Measurements from ENCODE around the gene KRT28. TPM values are rescaled to one million over a fixed set of nuclear protein-coding genes. Genes with fewer than 3 reads are reported as not detected.

Gene KRT28
- total RNA-seq, 1 donor from 2014 or later: not detected

DNA sequence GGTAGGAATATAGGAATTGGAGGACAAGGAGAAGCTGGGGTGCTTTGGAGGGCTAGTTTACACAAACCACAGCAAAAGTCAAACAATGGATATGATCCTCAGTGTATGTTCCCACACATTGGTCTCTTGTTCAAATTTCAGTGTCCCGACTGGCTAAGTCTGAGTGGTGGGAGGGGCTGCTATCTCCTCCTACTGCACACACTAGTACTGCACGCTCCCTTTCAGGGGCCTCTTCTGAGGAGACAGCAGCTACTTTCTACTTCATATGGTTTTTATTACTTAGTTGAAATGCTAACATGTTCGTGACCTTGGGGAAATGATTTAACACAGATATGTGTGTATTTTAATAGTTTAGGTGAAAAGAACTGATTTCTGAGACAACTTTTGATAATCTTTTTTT is 41.5 kb upstream of the KRT28 start:
- TF ChIP-seq, protein P1, sequence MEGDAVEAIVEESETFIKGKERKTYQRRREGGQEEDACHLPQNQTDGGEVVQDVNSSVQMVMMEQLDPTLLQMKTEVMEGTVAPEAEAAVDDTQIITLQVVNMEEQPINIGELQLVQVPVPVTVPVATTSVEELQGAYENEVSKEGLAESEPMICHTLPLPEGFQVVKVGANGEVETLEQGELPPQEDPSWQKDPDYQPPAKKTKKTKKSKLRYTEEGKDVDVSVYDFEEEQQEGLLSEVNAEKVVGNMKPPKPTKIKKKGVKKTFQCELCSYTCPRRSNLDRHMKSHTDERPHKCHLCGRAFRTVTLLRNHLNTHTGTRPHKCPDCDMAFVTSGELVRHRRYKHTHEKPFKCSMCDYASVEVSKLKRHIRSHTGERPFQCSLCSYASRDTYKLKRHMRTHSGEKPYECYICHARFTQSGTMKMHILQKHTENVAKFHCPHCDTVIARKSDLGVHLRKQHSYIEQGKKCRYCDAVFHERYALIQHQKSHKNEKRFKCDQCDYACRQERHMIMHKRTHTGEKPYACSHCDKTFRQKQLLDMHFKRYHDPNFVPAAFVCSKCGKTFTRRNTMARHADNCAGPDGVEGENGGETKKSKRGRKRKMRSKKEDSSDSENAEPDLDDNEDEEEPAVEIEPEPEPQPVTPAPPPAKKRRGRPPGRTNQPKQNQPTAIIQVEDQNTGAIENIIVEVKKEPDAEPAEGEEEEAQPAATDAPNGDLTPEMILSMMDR (IDR thresholded peaks at IDR 0.05; ENCODE audit: unreplicated experiment): no peak
- Mint-ChIP-seq H3K4me1 (peaks cover 5% of the 10 kb centered on the region), H3K9me3 (no peaks in the 10 kb centered on the region), H3K36me3 (no peaks in the 10 kb centered on the region), H3K27ac (no peak overlapping the region), H3K4me3 (no peak overlapping the region), H3K27me3 (ENCODE audit: low read depth) (peaks cover 47% of the 10 kb centered on the region)
- no peak for DNase-seq (ENCODE audit: low spot score in 2 of 2, unreplicated experiment in 2 of 2)

DNA sequence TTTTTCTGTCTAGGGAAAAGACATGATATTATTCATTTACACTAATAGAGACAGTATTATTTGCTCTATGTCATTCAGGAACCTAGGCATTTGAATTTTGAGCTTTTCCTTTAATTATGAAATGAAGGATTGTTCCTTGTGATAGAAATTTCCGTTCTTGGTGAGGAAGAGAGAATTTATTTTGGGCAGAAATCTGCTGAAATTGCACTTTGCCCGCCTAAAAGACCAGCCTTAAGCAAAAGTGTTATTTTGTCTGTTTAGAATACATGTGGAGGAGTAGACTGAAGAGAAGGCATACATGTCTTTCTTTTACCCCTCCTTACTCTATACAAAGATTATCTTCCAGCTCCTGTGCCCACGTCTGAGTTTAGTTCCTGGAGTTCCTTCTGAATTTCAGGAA is 39.4 kb upstream of the KRT28 start:
- H3K4me1 Mint-ChIP-seq: peaks cover 5% of the 10 kb centered on the region
- H3K36me3 Mint-ChIP-seq: peaks cover 9% of the 10 kb centered on the region
- no peak overlapping the region for H3K4me3 Mint-ChIP-seq
- no peak overlapping the region for H3K27ac Mint-ChIP-seq
- TF ChIP-seq, protein P1 (IDR thresholded peaks at IDR 0.05; ENCODE audit: unreplicated experiment): no peak
- H3K27me3 Mint-ChIP-seq (ENCODE audit: low read depth): peaks cover 28% of the 10 kb centered on the region
- no peak for DNase-seq (ENCODE audit: low spot score in 2 of 2, unreplicated experiment in 2 of 2)
- H3K9me3 Mint-ChIP-seq: no peaks in the 10 kb centered on the region

DNA sequence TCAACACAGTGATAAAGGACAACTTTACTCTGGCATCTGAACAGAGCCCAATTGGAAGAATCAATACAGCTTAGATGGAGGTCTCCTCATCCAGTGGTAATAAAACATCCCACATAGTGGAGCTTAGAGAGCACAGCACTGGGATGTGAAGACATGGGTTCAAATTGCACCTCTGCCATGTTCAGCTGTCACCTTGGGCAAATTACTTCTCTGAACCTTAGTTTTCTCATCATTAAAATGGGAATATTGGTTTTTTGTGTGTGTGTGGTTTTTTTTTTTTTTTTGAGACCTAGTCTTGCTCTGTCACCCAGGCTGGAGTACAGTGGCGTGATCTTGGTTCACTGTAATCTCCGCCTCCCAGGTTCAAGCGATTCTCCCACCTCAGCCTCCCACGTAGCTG is 36.3 kb upstream of the KRT28 start:
- TF ChIP-seq, protein P1 (IDR thresholded peaks at IDR 0.05; ENCODE audit: unreplicated experiment): no peak
- Mint-ChIP-seq H3K27ac (no peak overlapping the region), H3K36me3 (peaks cover 9% of the 10 kb centered on the region), H3K9me3 (no peaks in the 10 kb centered on the region), H3K4me3 (no peak overlapping the region), H3K27me3 (ENCODE audit: low read depth) (peaks cover 15% of the 10 kb centered on the region), H3K4me1 (peaks cover under 1% of the 10 kb centered on the region)
- no peak for DNase-seq (ENCODE audit: low spot score in 2 of 2, unreplicated experiment in 2 of 2)

DNA sequence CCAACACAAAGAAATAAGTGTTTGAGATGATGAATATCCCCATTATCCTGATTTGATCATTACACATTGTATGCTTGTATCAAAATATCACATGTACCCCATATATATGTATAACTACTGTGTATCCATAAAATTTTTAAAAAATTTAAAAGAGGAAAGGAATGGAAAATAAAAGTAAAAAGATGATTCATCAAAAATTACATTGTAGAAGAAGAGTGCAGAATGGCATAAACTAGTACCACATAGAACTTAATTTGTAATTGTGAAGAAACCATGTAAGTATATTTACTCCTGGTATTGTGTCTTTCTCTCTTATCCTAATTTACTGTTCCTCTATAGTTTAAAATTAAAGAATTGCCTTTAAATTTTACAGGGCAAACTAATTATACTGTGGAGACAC is 34.1 kb upstream of the KRT28 start:
- peaks cover 5% of the 10 kb centered on the region for H3K9me3 Mint-ChIP-seq
- peaks cover 9% of the 10 kb centered on the region for H3K36me3 Mint-ChIP-seq
- H3K4me1 Mint-ChIP-seq: no peaks in the 10 kb centered on the region
- DNase-seq (ENCODE audit: low spot score in 2 of 2, unreplicated experiment in 2 of 2): no peak
- H3K27ac Mint-ChIP-seq: no peak overlapping the region
- TF ChIP-seq, protein P1 (IDR thresholded peaks at IDR 0.05; ENCODE audit: unreplicated experiment): no peak
- H3K4me3 Mint-ChIP-seq: no peak overlapping the region
- no peaks in the 10 kb centered on the region for H3K27me3 Mint-ChIP-seq (ENCODE audit: low read depth)

DNA sequence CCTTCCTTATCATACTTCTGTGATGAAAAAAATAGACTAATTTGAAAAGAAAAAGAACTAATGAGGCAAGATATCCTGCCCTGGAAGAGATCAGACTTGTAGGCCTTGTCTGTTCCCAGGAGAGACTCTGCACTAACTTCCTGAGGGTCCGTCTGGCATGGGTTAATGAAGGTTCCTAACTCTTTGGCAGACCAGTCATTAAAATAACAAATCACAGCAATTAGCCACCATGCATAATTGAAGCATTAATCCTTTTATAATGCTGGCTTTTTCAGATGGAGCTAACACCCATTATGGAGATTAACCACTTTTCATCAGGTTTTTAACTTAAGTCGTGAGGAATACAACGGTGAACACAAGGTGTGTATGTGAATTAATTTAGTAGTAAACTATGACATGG is 33.1 kb upstream of the KRT28 start:
- Mint-ChIP-seq H3K27ac (no peak overlapping the region), H3K27me3 (ENCODE audit: low read depth) (no peaks in the 10 kb centered on the region), H3K36me3 (peaks cover 9% of the 10 kb centered on the region), H3K4me1 (no peaks in the 10 kb centered on the region), H3K4me3 (no peak overlapping the region), H3K9me3 (peaks cover 5% of the 10 kb centered on the region)
- no peak for DNase-seq (ENCODE audit: low spot score in 2 of 2, unreplicated experiment in 2 of 2)
- TF ChIP-seq, protein P1 (IDR thresholded peaks at IDR 0.05; ENCODE audit: unreplicated experiment): no peak
